OCI-LY1 (cell line): ENCODE results near the gene PLG.

Experiments used
- EZH2 ChIP-seq: fragments of 200-600 bp; sonication (generic), shearing (Covaris generic); IDR thresholded peaks from 2 replicates; pipeline ENCODE4 v1.8.0; 2017; ENCODE audit warnings: borderline replicate concordance, mixed run types, mild to moderate bottlenecking, antibody characterized with exemption, low read length, moderate library complexity, mixed read lengths
- TF ChIP-seq, protein P1 (sequence below): fragments of 200-600 bp; sonication (generic), shearing (Covaris generic); IDR thresholded peaks from 2 replicates; pipeline ENCODE4 v1.5.1; 2017; ENCODE audit warnings: mild to moderate bottlenecking, antibody characterized with exemption, low read length, moderate library complexity, mixed read lengths

DNA sequence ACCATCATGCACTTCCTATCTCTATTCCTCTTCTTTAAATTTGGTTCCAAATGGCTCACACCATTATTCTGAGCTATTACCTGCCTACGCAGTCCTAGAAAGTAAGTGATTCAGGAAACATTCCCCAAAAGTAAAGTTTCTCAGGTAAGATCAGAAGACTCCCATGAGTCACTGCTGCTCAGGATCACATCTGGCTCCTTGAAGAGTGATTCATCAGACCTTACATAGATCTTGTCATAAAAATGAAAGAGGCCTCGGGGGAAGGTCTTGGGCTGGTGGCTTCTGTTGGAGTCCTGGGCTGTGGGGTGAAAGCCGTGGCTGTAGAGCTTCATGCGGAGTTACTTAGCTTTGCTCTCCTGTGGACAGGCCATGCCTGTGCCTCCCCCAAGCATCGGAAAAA lies 35.9 kb downstream of the PLG start:
- TF ChIP-seq, protein P1, sequence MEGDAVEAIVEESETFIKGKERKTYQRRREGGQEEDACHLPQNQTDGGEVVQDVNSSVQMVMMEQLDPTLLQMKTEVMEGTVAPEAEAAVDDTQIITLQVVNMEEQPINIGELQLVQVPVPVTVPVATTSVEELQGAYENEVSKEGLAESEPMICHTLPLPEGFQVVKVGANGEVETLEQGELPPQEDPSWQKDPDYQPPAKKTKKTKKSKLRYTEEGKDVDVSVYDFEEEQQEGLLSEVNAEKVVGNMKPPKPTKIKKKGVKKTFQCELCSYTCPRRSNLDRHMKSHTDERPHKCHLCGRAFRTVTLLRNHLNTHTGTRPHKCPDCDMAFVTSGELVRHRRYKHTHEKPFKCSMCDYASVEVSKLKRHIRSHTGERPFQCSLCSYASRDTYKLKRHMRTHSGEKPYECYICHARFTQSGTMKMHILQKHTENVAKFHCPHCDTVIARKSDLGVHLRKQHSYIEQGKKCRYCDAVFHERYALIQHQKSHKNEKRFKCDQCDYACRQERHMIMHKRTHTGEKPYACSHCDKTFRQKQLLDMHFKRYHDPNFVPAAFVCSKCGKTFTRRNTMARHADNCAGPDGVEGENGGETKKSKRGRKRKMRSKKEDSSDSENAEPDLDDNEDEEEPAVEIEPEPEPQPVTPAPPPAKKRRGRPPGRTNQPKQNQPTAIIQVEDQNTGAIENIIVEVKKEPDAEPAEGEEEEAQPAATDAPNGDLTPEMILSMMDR = no peak
- no peak for TF ChIP-seq EZH2
